Measurements from ENCODE around the gene NBPF11.
"Not testable (repeated sequence)": the region's sequence is repeated elsewhere in the genome, so short reads cannot be mapped to it uniquely, and the experiment has no call there.

Gene NBPF11

GRCh38 chr1:148149050-148149815 is 2.8 kb downstream of the NBPF11 start:
- DNase-seq (ENCODE audit: low read depth): not testable (repeated sequence)

- not testable (repeated sequence) for DNase-seq (ENCODE audit: low read depth)
These were observed 4.8 kb downstream of the NBPF11 start for GRCh38 chr1:148147052-148147838.

- DNase-seq (ENCODE audit: low read depth): not testable (repeated sequence)
These were observed 5.7 kb downstream of the NBPF11 start for GRCh38 chr1:148146191-148146997.

- DNase-seq (ENCODE audit: low read depth): not testable (repeated sequence)
These were observed 8.9 kb downstream of the NBPF11 start for GRCh38 chr1:148143223-148143622.

GRCh38 chr1:148141936-148142335 is 10.1 kb downstream of the NBPF11 start:
- not testable (repeated sequence) for DNase-seq (ENCODE audit: low read depth)

- DNase-seq (ENCODE audit: low read depth): not testable (repeated sequence)
These were observed 13.5 kb downstream of the NBPF11 start for GRCh38 chr1:148138606-148139005.

- not testable (repeated sequence) for DNase-seq (ENCODE audit: low read depth)
These were observed 29.7 kb downstream of the NBPF11 start for GRCh38 chr1:148122341-148122740.

- not testable (repeated sequence) for DNase-seq (ENCODE audit: low read depth)
These were observed 31.7 kb downstream of the NBPF11 start for GRCh38 chr1:148120395-148120794.

GRCh38 chr1:148095732-148096131 is 56.3 kb downstream of the NBPF11 start:
- DNase-seq (ENCODE audit: low read depth): not testable (repeated sequence)

- not testable (repeated sequence) for DNase-seq (ENCODE audit: low read depth)
These were observed 65.9 kb downstream of the NBPF11 start for GRCh38 chr1:148086196-148086595.

GRCh38 chr1:148081205-148081604 is 70.9 kb downstream of the NBPF11 start:
- DNase-seq (ENCODE audit: low read depth): not testable (repeated sequence)

GRCh38 chr1:148078632-148079519 is 73.2 kb downstream of the NBPF11 start:
- DNase-seq (ENCODE audit: low read depth): not testable (repeated sequence)

GRCh38 chr1:148078090-148078489 is 74.0 kb downstream of the NBPF11 start:
- DNase-seq (ENCODE audit: low read depth): not testable (repeated sequence)

GRCh38 chr1:148077458-148077857 is 74.6 kb downstream of the NBPF11 start:
- DNase-seq (ENCODE audit: low read depth): not testable (repeated sequence)

- DNase-seq (ENCODE audit: low read depth): not testable (repeated sequence)
These were observed 78.7 kb downstream of the NBPF11 start for GRCh38 chr1:148073392-148073791.

- DNase-seq (ENCODE audit: low read depth): not testable (repeated sequence)
These were observed 83.5 kb downstream of the NBPF11 start for GRCh38 chr1:148068606-148069005.

- DNase-seq (ENCODE audit: low read depth): not testable (repeated sequence)
These were observed 83.9 kb downstream of the NBPF11 start for GRCh38 chr1:148068201-148068600.

- DNase-seq (ENCODE audit: low read depth): not testable (repeated sequence)
These were observed 91.8 kb downstream of the NBPF11 start for GRCh38 chr1:148060294-148060701.

- not testable (repeated sequence) for DNase-seq (ENCODE audit: low read depth)
These were observed 94.7 kb downstream of the NBPF11 start for GRCh38 chr1:148057384-148057783.

Measured in non-pigmented ciliary epithelial cell (primary cell).